ENCODE data around the gene RADX.

The RADX gene

GRCh38 chrX:106611679-106612392, at the start of gene RADX:
TSS of gene RADX (plus strand) at chrX:106611978. CDS start at chrX:106612081, 103 bp downstream.
- H3K4me3 ChIP-seq (ENCODE audit: low read depth, low read length) = peak within 1 kb of the TSS; percentile 55
- TF ChIP-seq, protein P1, sequence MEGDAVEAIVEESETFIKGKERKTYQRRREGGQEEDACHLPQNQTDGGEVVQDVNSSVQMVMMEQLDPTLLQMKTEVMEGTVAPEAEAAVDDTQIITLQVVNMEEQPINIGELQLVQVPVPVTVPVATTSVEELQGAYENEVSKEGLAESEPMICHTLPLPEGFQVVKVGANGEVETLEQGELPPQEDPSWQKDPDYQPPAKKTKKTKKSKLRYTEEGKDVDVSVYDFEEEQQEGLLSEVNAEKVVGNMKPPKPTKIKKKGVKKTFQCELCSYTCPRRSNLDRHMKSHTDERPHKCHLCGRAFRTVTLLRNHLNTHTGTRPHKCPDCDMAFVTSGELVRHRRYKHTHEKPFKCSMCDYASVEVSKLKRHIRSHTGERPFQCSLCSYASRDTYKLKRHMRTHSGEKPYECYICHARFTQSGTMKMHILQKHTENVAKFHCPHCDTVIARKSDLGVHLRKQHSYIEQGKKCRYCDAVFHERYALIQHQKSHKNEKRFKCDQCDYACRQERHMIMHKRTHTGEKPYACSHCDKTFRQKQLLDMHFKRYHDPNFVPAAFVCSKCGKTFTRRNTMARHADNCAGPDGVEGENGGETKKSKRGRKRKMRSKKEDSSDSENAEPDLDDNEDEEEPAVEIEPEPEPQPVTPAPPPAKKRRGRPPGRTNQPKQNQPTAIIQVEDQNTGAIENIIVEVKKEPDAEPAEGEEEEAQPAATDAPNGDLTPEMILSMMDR (IDR thresholded peaks at IDR 0.05; ENCODE audit: low read depth, low read length, missing control alignments) = no peak
- DNase-seq (ENCODE audit: low read depth) = peak; percentile 26
- in situ Hi-C loops (cut with HindIII; ENCODE audit: low sequenced_read_pairs) = no loop called here

DNA sequence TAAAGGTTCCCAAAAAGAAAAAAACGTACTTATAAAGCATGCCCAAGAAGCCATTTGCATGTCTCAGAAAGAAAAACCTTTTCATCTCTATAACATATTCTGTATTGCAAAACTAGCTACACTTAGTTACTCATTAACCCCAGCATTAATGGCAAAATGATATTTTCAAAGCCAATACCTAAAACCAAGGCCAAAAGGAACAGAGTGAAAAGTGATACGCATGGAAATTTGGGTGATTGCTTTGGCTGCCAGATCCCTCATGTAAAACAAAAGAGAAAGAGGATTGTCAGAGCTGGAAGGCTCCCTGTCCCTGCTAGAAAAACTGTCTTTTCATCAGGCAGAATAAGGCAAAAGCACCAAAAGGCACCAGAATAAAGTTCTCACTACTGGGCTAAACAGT, 46.8 kb upstream of the RADX start:
- no peak overlapping the region for H3K4me3 ChIP-seq (ENCODE audit: low read depth, low read length)
- in situ Hi-C loops (cut with HindIII; ENCODE audit: low sequenced_read_pairs) = no loop called here
- TF ChIP-seq, protein P1 (IDR thresholded peaks at IDR 0.05; ENCODE audit: low read depth, low read length, missing control alignments) = no peak
- DNase-seq (ENCODE audit: low read depth) = no peak

DNA sequence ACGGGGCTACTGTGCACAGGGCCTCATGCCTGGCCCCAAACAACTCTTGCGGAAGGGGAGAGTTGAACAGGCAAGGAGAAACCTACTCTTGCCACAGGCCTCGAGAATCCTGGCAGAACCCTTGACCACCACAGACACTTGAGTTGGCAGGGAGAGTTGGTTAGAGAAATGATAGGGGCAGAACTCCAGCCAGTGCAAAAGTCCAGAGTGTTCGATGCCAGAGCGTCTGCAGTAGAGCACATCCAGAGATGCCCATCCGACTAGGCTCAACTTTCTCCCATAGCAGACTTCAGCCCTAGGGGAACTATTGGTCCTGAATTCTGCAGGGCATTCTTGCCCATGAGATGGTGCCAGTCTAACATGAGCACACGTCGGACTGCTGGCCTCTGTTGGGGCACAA, 45.4 kb upstream of the RADX start:
- TF ChIP-seq, protein P1 (IDR thresholded peaks at IDR 0.05; ENCODE audit: low read depth, low read length, missing control alignments) = no peak
- in situ Hi-C loops (cut with HindIII; ENCODE audit: low sequenced_read_pairs) = no loop called here
- DNase-seq (ENCODE audit: low read depth) = no peak
- no peak overlapping the region for H3K4me3 ChIP-seq (ENCODE audit: low read depth, low read length)

DNA sequence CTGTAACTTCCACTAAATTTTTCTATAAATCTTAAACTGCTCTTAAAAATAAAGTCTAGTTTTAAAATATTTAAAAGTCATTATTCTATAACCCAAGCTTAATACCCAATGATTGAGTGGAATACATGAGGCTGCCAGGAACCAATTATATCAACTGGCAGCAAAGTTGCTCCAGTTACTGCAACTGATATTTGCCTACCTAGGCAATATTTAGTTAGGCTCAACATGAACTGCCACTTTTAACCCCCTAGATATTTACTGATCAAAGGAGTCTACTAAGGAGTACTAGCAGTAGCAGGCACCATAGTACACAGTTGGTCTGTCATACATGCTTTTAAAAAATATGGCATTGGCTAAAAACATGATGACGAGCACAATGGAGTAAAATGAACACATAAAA, 29.9 kb upstream of the RADX start:
- no peak for DNase-seq (ENCODE audit: low read depth)
- in situ Hi-C loops (cut with HindIII; ENCODE audit: low sequenced_read_pairs) = loop anchor here (5.0 kb wide), 1 partner anchor 45 kb away; no protein-coding TSS in a partner anchor
- TF ChIP-seq, protein P1 (IDR thresholded peaks at IDR 0.05; ENCODE audit: low read depth, low read length, missing control alignments) = no peak
- no peak overlapping the region for H3K4me3 ChIP-seq (ENCODE audit: low read depth, low read length)

DNA sequence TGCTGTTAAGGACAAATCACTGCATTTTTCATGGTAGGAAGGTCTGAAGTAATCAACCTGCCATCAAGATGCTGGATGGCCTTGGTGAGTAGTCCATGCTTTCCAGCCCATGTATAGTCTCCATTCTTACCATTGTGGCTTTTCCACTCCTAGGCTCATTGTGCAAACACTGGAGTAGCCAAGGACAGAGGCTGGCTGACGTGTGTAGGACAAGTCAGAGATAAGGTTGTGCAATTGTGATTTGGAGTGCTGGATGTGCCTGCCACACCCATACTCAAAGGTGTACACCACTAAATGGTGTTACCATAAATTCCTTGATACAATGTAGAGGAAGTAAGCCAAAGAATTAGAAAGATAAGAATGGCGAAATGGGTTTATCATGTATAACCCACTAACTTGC, 26.3 kb upstream of the RADX start:
- no peak for DNase-seq (ENCODE audit: low read depth)
- TF ChIP-seq, protein P1 (IDR thresholded peaks at IDR 0.05; ENCODE audit: low read depth, low read length, missing control alignments) = no peak
- H3K4me3 ChIP-seq (ENCODE audit: low read depth, low read length) = no peak overlapping the region
- in situ Hi-C loops (cut with HindIII; ENCODE audit: low sequenced_read_pairs) = no loop called here

DNA sequence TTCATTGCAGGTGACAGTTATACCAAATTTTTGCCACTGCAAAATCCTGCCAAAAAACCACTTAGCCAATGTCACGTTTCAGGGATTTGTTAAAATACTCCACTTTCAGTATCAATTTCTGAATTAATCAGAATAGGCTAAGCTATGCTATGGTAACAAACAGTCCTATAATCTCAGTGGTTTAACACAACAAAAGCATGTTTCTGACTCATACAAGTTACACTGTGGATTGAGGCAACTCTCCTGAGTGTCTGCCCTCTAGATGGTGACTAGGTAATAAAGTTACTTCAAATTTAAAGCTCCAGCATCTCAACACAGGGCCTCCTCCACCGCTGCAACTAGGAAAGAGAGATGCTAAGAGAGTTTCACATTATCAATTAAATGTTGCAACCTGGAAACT, 23.0 kb upstream of the RADX start:
- TF ChIP-seq, protein P1 (IDR thresholded peaks at IDR 0.05; ENCODE audit: low read depth, low read length, missing control alignments) = no peak
- DNase-seq (ENCODE audit: low read depth) = no peak
- no peak overlapping the region for H3K4me3 ChIP-seq (ENCODE audit: low read depth, low read length)
- in situ Hi-C loops (cut with HindIII; ENCODE audit: low sequenced_read_pairs) = no loop called here

All from astrocyte of the cerebellum (primary cell).